Activated CD4-positive, alpha-beta memory T cell treated with anti-CD3 and anti-CD28 coated beads for 36 hours (primary cell): Measurements from ENCODE around the gene KAT6B. TPM values are rescaled to one million over a fixed set of nuclear protein-coding genes. Genes with fewer than 3 reads are reported as not detected.

ENCODE experiments used
- CTCF ChIA-PET: fragments of 350-600 bp; sonication (Branson Sonifier 250); formaldehyde crosslinking; loops from one replicate; lab custom pipeline; 2021; ENCODE audit warnings: antibody characterized with exemption, inconsistent platforms; lab: Charles Lee
- POLR2A ChIA-PET: fragments of 350-600 bp; sonication (Branson Sonifier 250); formaldehyde crosslinking; loops from one replicate; lab custom pipeline; 2021; ENCODE audit warnings: antibody characterized with exemption; lab: Charles Lee
- DNase-seq: peaks from one replicate; pipeline ENCODE4 v3.0.0-alpha.2; 2020
- H3K27ac Mint-ChIP-seq: one replicate; pipeline ENCODE4 v1.8.0; 2021; ENCODE audit warnings: mixed read lengths
- H3K27me3 Mint-ChIP-seq: one replicate; pipeline ENCODE4 v1.8.0; 2021; ENCODE audit warnings: mixed read lengths
- H3K36me3 Mint-ChIP-seq: one replicate; pipeline ENCODE4 v1.8.0; 2021; ENCODE audit warnings: mixed read lengths
- H3K4me1 Mint-ChIP-seq: one replicate; pipeline ENCODE4 v1.8.0; 2021; ENCODE audit warnings: low read depth, mixed read lengths
- H3K4me3 Mint-ChIP-seq: one replicate; pipeline ENCODE4 v1.8.0; 2021; ENCODE audit warnings: mild to moderate bottlenecking, mixed read lengths
- H3K9me3 Mint-ChIP-seq: one replicate; pipeline ENCODE4 v1.8.0; 2021; ENCODE audit warnings: mixed read lengths
- intact Hi-C: fragments of 100-400 bp; cut with micrococcal nuclease; formaldehyde crosslinking; loops from one replicate; pipeline ENCODE4 v1.15.1; 2023
- total RNA-seq, 2 experiments: library from RNA; stranded (reverse); gene quantifications; one replicate each; pipeline ENCODE4 v1.2.3, GENCODE V29; 2021

The KAT6B gene
- total RNA-seq, 2 experiments from 2014 or later = 17.4 to 20.5 TPM

- Mint-ChIP-seq H3K4me1 (no peaks in the 10 kb centered on the region), H3K27me3 (no peaks in the 10 kb centered on the region), H3K27ac (no peak overlapping the region), H3K9me3 (peaks cover 2% of the 10 kb centered on the region), H3K36me3 (no peaks in the 10 kb centered on the region), H3K4me3 (no peak overlapping the region)
- DNase-seq = no peak
- intact Hi-C loops = no loop called here
- ChIA-PET CTCF (no interaction called here), POLR2A (no interaction called here)
These were observed 235.5 kb downstream of the KAT6B start for GRCh38 chr10:75061709-75062505.

GRCh38 chr10:75062506-75063299 lies 236.3 kb downstream of the KAT6B start:
- H3K4me1 Mint-ChIP-seq = no peaks in the 10 kb centered on the region
- no peak overlapping the region for H3K4me3 Mint-ChIP-seq
- no peaks in the 10 kb centered on the region for H3K36me3 Mint-ChIP-seq
- ChIA-PET POLR2A (no interaction called here), CTCF (no interaction called here)
- H3K27me3 Mint-ChIP-seq = no peaks in the 10 kb centered on the region
- H3K27ac Mint-ChIP-seq = no peak overlapping the region
- no peak for DNase-seq
- peaks cover 2% of the 10 kb centered on the region for H3K9me3 Mint-ChIP-seq
- intact Hi-C loops = no loop called here

- ChIA-PET POLR2A (no interaction called here), CTCF (interaction anchor here (0.7 kb wide), 1 partner anchor 24 kb away, joined by 4 read pairs; no protein-coding TSS in a partner anchor)
- Mint-ChIP-seq H3K4me3 (no peak overlapping the region), H3K36me3 (no peaks in the 10 kb centered on the region), H3K27ac (no peak overlapping the region), H3K9me3 (peaks cover 2% of the 10 kb centered on the region), H3K27me3 (no peaks in the 10 kb centered on the region), H3K4me1 (no peaks in the 10 kb centered on the region)
- DNase-seq = no peak
- intact Hi-C loops = no loop called here
These were observed 237.2 kb downstream of the KAT6B start for GRCh38 chr10:75063461-75064230.

GRCh38 chr10:75065076-75065475 lies 238.7 kb downstream of the KAT6B start:
- POLR2A ChIA-PET = no interaction called here
- Mint-ChIP-seq H3K27me3 (no peaks in the 10 kb centered on the region), H3K9me3 (peaks cover 2% of the 10 kb centered on the region), H3K4me3 (no peak overlapping the region), H3K27ac (no peak overlapping the region), H3K4me1 (peaks cover 3% of the 10 kb centered on the region), H3K36me3 (no peaks in the 10 kb centered on the region)
- intact Hi-C loops = no loop called here
- CTCF ChIA-PET = no interaction called here
- no peak for DNase-seq

- H3K9me3 Mint-ChIP-seq = peaks cover 2% of the 10 kb centered on the region
- ChIA-PET CTCF (no interaction called here), POLR2A (no interaction called here)
- H3K27me3 Mint-ChIP-seq = no peaks in the 10 kb centered on the region
- intact Hi-C loops = no loop called here
- peaks cover 10% of the 10 kb centered on the region for H3K4me1 Mint-ChIP-seq
- H3K27ac Mint-ChIP-seq = no peak overlapping the region
- no peaks in the 10 kb centered on the region for H3K36me3 Mint-ChIP-seq
- DNase-seq = no peak
- H3K4me3 Mint-ChIP-seq = no peak overlapping the region
These were observed 239.9 kb downstream of the KAT6B start for GRCh38 chr10:75066271-75066670.

GRCh38 chr10:75067272-75067671 lies 240.9 kb downstream of the KAT6B start:
- H3K27ac Mint-ChIP-seq = no peak overlapping the region
- H3K4me3 Mint-ChIP-seq = no peak overlapping the region
- DNase-seq = no peak
- peaks cover 10% of the 10 kb centered on the region for H3K4me1 Mint-ChIP-seq
- no peaks in the 10 kb centered on the region for H3K27me3 Mint-ChIP-seq
- peaks cover 2% of the 10 kb centered on the region for H3K9me3 Mint-ChIP-seq
- ChIA-PET CTCF (no interaction called here), POLR2A (no interaction called here)
- intact Hi-C loops = no loop called here
- no peaks in the 10 kb centered on the region for H3K36me3 Mint-ChIP-seq

- H3K27ac Mint-ChIP-seq = no peak overlapping the region
- H3K4me3 Mint-ChIP-seq = no peak overlapping the region
- CTCF ChIA-PET = no interaction called here
- no peaks in the 10 kb centered on the region for H3K36me3 Mint-ChIP-seq
- H3K27me3 Mint-ChIP-seq = no peaks in the 10 kb centered on the region
- DNase-seq = no peak
- H3K4me1 Mint-ChIP-seq = peaks cover 10% of the 10 kb centered on the region
- POLR2A ChIA-PET = no interaction called here
- no peaks in the 10 kb centered on the region for H3K9me3 Mint-ChIP-seq
- intact Hi-C loops = no loop called here
These were observed 242.1 kb downstream of the KAT6B start for GRCh38 chr10:75068523-75068922.

GRCh38 chr10:75070476-75070875 lies 244.1 kb downstream of the KAT6B start:
- no peak for DNase-seq
- H3K4me3 Mint-ChIP-seq = no peak overlapping the region
- ChIA-PET POLR2A (no interaction called here), CTCF (no interaction called here)
- H3K4me1 Mint-ChIP-seq = peaks cover 10% of the 10 kb centered on the region
- H3K27ac Mint-ChIP-seq = no peak overlapping the region
- no peaks in the 10 kb centered on the region for H3K9me3 Mint-ChIP-seq
- H3K27me3 Mint-ChIP-seq = no peaks in the 10 kb centered on the region
- H3K36me3 Mint-ChIP-seq = no peaks in the 10 kb centered on the region
- intact Hi-C loops = no loop called here

- Mint-ChIP-seq H3K36me3 (no peaks in the 10 kb centered on the region), H3K27ac (no peak overlapping the region), H3K9me3 (no peaks in the 10 kb centered on the region), H3K4me1 (peaks cover 10% of the 10 kb centered on the region), H3K4me3 (no peak overlapping the region), H3K27me3 (no peaks in the 10 kb centered on the region)
- POLR2A ChIA-PET = no interaction called here
- DNase-seq = no peak
- intact Hi-C loops = no loop called here
- CTCF ChIA-PET = no interaction called here
These were observed 244.6 kb downstream of the KAT6B start for GRCh38 chr10:75070961-75071428.

- H3K27ac Mint-ChIP-seq = no peak overlapping the region
- H3K9me3 Mint-ChIP-seq = no peaks in the 10 kb centered on the region
- no peaks in the 10 kb centered on the region for H3K27me3 Mint-ChIP-seq
- DNase-seq = no peak
- H3K4me3 Mint-ChIP-seq = no peak overlapping the region
- intact Hi-C loops = no loop called here
- H3K36me3 Mint-ChIP-seq = no peaks in the 10 kb centered on the region
- ChIA-PET POLR2A (no interaction called here), CTCF (no interaction called here)
- peaks cover 10% of the 10 kb centered on the region for H3K4me1 Mint-ChIP-seq
These were observed 245.4 kb downstream of the KAT6B start for GRCh38 chr10:75071756-75072155.

- Mint-ChIP-seq H3K9me3 (no peaks in the 10 kb centered on the region), H3K4me3 (no peak overlapping the region), H3K27ac (no peak overlapping the region), H3K4me1 (peaks cover 10% of the 10 kb centered on the region), H3K27me3 (no peaks in the 10 kb centered on the region), H3K36me3 (no peaks in the 10 kb centered on the region)
- CTCF ChIA-PET = no interaction called here
- DNase-seq = no peak
- intact Hi-C loops = no loop called here
- POLR2A ChIA-PET = no interaction called here
These were observed 246.3 kb downstream of the KAT6B start for GRCh38 chr10:75072727-75073126.

- Mint-ChIP-seq H3K9me3 (no peaks in the 10 kb centered on the region), H3K4me3 (no peak overlapping the region), H3K27ac (no peak overlapping the region), H3K36me3 (no peaks in the 10 kb centered on the region), H3K27me3 (no peaks in the 10 kb centered on the region), H3K4me1 (peaks cover 10% of the 10 kb centered on the region)
- POLR2A ChIA-PET = no interaction called here
- intact Hi-C loops = no loop called here
- no peak for DNase-seq
- CTCF ChIA-PET = no interaction called here
These were observed 247.0 kb downstream of the KAT6B start for GRCh38 chr10:75073442-75073841.
